CD1c-positive myeloid dendritic cell (primary cell): Measurements from ENCODE around the gene C1QTNF6.

Experiments used
- DNase-seq: peaks from one replicate; pipeline ENCODE4 v3.0.0-alpha.2; 2016; ENCODE audit errors: extremely low spot score

C1QTNF6 gene

DNA sequence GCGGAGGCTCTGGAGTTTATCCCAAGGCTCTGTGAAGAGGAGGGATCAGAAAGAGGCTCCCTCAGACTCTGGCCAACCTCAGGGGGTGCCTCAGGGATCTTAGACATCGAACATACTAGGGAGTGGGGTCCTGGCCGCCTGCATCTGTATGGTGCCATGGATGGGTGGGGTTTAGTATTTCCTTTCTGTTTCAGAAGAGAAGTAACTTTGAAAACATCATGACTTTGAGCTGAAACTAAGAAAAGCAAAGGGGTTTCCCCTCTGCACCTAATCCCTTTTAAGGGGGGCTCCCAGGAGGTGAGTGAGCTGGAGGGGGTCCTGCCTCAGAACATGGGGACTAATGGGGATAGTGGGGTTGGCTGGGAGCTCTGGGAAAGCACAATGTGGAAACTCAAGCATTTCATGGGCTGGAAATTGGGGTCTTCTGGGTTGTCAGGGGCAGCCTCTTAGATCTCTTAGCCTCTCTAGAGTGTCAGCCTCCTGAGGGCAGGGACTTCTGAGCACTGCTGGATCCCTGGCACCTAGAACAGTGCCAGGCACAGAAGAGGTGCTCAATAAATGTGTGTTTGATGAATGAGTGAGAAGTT lies 36.0 kb upstream of the C1QTNF6 start:
- no peak for DNase-seq

DNA sequence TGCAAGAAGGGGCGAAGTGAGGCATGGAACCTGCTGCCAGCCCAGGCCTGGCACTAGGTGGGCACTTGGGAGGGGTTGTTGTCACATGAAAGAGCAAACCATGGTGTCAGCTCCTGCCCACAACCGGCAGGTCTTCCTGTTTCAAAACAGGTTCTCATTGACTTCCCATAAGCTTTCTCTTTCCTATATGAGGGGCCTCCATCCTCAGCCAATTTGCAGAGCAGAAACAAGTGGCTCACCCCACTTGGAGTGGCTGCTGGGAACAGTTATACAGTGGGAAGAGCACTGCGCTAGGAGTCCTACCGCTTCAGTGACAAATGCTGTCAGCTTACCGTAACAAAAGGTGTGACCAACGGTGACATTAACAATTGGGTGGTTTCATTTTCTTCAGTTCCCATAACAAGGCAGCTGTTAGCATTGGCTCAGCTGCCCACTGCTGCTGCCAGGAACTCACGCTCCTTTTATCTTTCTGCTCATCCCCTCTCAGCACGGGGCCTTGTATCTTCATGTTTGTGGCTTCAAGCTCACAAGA lies 34.5 kb upstream of the C1QTNF6 start:
- DNase-seq: peak; percentile 22

DNA sequence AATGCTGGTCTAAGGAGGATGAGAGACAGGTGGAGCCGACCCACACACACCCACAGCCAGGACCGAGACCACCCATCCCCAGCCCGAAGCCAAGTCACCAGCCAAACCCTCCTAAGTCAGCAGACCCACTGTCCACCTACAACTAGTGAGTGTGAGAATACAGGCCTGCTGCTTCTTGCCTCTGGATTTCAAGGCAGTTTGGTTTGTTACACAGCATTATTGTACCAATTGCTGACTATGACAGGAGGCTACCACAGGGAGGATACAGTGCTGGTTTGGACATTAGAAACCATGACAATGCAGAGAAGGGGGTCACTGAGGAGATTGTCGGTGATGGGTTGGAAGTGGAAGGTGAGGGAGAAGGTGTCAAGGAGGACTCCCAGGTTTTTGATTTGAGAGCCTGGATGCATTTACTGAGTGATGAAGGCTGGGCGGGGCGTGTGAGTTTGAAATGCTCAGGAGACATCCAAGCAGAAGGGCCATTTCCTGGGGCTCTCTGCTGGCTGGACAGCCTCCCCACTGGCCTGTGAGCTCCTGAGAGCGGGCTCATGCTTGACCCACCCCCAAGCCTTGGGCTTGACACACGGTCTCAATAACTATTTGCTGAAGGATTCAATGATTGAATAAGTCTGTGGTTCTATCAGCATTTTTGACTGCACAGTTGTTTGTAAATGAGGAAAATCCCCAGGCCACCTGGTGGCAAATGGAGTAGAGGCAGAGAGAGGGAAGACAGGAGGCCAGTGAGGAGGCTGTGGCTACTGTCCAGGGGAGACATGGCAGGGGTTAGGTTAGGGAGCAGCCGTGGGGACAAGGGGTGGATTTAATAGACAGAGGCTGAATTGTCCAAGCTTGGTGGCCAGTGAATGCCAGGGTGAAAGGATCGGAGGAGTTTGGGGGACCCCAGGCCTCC lies 33.6 kb upstream of the C1QTNF6 start:
- DNase-seq: no peak

DNA sequence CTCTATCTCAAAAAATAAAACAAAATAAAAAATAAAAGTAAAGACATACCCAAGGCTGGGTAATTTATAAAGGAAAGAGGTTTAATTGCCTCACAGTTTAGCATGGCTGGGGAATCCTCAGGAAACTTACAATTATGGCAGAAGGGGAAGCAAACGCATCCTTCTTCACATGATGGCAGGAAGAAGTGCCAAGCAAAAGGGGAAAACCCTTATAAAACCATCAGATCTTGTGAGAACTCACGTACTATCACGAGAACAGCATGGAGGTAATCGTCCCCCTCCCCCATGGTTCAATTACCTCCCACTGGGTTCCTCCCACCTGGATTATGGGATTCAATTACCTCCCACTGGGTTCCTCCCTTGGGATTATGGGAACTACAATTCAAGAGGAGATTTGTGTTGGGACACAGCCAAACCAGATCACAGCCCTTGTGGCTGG lies 32.5 kb upstream of the C1QTNF6 start:
- peak; percentile 42 for DNase-seq

DNA sequence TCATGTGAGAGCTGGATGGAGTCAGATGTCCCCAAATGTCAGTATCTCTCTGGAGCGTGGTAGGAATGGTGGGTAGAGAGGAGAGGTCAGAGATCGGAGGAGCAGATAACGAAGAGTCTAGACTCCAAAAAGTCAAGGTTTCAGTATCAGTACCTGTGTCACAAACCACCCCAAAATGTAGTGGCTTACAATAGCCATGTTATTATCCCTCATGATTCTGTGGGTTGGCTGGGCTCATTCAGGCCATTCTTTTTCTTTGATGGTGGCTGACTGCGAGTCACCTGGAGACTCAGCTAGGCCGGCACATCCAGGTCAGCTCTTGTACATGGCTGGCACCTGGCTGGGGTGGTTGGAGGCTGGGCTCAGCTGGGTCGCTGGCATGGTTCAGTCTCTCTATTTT lies 31.5 kb upstream of the C1QTNF6 start:
- no peak for DNase-seq

DNA sequence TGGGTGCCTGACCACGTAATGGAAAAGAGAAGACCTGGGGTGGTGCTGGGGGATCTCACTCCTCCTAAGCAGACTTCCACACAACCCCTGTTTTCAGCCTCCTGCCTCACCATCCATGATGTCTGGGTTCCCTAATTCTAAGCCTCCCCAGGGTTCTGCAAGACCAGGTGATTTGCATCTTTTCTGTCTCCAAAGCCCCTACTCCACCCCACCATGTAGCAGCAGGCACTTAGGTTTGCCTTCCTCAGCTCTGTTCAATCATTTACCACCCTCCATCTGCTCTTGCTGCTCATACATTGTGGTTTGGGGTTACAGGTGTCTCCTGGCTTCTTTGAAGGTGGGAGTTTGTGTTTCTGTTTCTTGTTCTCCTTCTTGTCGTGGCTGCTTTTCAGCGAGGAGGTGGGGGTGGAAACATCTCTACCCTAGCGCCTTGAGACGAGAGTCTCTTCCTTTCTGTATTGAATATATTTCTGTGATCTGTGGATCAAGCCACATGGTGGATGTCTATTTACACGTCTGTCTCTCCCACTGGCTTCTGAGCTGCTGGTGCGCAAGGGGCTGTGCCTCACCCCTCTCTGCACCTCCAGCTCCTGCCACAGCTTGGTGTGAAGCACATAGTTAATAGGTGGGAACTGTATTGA lies 30.8 kb upstream of the C1QTNF6 start:
- peak; percentile 61 for DNase-seq

DNA sequence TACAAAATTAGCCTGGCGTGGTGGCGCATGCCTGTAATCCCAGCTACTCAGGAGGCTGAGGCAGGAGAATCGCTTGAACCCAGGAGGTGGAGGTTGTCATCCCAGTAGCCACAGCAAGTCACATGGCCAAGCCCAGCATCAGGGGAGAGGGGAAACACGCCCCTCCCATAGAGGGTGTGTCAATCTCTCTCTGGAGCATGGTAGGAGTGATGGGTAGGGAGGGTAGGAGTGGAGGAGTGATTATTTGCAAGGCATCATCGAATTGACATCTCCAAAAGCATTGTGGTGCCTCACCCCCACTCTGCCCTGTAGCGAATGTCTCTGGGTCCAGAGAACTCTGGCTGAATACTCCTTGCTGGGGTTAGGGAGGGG lies 30.3 kb upstream of the C1QTNF6 start:
- DNase-seq: no peak

DNA sequence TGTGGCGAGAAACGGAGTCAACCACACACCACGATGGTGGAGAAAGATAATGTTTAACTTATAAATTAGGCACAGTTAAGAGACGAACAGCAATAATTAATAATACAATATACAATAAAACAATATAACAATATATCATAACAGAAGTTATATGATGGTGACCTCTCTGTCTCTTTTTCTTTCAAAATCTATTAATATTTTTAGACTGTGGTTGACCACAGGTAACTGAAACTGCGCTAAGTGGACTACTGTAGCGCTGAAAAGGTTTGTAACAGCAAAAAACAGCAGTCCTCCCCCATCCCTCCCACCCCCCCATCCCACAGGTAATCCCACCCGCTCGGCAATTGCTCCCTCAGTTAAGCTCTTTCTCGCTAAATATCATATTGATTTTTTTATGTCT lies 27.8 kb upstream of the C1QTNF6 start:
- DNase-seq: no peak

DNA sequence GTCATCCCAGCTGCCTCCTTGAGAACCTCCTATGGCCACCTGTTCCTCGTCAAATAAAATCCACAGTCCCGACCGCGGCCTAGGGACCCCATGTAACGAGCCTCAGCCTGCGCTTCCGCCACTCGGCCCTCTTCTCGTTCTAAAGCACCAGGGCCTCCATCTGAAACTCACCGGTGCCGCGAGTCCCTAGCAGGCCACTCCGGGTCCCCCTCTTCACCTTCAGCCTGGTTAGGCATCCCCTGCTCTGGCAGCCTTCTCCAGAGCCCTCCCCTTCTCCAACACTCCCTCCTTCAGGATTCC lies 26.6 kb upstream of the C1QTNF6 start:
- DNase-seq: no peak

DNA sequence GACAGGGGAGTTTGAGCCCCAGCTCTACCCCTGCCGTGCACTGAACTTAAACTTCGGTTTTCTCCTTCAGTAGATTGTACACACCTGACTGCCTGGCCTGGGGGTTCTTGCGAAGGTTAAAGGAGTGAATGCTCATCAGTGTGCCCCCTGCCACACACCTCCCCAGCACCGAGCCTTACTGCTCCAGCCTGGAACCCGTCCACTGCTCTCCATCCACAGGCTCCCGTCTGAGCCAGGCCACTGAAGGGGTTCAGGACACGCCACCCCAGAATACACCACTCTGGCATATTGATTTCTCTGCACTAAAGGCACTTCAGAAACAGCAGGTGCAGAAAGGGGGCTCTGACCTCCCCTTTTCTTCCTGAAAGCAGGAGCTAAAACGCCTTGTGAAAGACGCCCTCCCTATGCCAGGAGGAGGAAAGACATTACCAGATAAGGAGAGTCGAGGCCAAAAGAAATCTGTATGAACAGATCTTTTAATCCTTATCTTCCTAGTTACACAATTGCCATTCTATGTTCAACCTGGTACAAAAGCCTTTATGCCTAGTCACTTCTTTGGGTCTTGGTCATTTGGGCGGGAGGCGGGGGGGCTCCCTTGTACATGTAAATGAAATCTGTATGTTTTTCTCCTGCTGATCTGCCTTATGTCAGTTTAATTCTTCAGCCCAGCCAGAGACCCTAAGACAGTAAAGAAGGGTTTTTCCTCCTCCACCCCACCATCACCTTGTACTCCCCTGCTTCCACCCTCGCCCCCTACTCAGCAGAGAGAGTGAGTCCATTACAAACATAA lies 26.1 kb upstream of the C1QTNF6 start:
- no peak for DNase-seq

DNA sequence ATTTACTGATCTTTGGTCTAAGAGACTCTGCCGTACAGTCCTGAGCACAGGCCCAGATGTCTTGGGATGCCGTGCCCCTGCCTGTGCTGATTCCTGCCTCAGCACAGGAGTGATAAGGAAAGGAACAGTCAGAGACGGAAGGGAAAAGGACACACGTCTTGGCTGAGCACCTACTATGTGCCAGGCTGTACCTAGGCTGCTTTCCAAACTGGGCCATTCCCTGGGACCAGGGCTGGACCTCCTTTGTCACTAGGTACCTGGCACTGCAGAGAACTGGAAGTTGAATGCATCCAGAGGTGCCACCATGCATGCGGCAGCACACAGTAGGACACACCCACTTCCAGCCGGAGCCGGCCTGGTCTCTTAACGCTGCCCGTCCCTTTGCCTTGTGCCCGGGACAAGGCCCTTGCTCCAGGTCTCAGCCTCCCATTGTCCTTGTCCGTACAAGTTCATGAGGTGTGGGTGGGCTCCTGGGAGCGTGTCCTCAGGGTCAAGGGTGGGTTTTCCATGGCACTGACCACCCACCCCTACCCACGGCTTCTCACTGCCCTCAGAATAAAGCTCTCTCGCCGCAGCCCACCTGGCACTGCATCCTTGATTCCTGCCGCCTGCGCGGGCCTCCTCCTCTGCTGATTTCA lies 25.3 kb upstream of the C1QTNF6 start:
- DNase-seq: no peak

DNA sequence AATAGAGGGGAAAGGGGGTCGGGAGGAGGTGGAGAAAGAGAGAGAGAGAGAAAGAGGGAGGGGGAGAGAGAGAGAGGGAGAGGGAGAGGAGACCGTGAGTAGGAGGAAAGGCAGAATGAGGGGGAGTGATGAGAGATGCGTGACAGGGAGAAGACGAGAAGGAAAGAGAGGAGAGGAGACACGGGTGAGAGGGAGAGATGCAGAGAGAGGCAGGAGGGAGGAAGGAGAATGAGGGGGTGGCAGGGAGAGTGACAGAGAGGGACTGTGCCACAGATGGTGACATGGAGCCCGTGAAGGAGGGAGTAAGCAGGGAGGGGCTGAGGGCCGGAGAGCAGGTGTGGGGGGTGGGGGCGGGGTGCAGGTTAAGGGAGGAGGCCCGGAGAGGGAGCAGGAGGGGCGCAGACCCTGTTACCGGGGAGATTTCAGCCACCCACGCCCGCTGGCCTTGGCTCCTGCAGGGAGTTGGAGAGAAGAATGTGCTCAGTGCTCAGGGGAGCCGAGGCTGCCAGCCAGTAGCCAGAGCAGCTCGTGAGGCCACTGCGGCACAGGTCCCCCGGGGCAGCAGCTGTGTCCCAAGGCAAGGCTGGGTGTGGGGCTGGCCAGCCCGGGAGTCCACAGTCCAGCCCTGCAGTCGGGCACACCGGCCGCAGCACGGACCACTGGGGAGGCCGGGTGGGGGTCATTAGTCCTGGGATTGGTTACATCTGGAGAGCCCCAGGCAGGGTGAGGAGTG lies 24.3 kb upstream of the C1QTNF6 start, which contains the start of gene SSTR3:
SSTR3 (minus strand) TSS at position 304 of the 733 bp plus-strand sequence. CDS start 4,674 bp downstream, outside the sequence.
- no peak for DNase-seq

DNA sequence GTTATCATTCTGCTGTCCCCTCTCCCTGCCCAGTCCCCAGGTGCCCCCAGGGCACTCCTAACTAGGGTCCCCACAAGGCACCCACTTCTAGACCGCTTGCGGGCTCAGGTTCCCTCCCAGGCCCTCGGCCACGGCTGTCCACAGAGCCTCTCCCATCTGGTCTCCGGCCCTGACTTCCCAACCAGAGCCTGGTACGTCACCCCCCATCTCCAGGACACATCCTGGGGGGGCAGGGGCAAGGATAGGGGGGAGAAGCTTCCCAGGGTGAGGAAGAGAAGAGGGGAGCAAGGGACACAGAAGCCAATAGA lies 23.8 kb upstream of the C1QTNF6 start:
- DNase-seq: no peak

DNA sequence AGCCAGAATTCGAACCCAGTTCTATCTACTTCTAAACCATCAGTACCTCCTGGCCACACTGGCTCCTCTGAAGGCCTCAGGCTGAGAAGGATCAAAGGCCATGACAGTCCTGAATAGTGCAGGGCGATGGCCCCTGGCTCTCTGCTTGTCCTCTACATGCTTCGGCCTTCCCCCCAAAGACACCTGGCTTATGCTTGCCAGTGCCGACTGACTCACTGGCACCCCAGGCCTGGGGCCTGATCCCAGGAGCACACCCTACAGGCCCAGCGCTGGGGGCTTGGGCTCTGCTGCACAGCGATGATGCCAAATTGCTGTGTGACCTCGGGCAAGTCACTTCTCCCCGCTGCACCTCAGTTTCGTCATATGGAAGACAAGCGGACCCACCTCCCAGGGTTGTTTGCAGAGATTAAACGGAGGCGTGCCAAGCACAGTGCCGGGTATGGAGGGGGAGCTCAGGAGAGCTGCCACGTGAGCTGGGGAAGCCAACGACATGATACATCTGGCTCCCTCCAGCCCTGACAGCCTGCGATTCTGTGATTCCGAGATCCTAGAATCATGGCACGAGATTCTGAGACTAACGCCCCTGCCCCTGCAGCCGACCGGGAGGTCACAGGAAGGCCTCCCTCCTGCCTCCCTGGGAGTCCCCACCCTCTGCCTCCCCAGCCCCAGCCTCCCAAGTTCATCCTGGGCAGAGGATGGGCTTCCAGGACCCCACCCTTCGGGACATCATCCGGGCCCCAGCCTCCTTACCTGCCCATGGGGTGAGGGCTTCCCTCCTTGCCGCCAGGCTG lies 23.2 kb upstream of the C1QTNF6 start:
- DNase-seq: no peak

DNA sequence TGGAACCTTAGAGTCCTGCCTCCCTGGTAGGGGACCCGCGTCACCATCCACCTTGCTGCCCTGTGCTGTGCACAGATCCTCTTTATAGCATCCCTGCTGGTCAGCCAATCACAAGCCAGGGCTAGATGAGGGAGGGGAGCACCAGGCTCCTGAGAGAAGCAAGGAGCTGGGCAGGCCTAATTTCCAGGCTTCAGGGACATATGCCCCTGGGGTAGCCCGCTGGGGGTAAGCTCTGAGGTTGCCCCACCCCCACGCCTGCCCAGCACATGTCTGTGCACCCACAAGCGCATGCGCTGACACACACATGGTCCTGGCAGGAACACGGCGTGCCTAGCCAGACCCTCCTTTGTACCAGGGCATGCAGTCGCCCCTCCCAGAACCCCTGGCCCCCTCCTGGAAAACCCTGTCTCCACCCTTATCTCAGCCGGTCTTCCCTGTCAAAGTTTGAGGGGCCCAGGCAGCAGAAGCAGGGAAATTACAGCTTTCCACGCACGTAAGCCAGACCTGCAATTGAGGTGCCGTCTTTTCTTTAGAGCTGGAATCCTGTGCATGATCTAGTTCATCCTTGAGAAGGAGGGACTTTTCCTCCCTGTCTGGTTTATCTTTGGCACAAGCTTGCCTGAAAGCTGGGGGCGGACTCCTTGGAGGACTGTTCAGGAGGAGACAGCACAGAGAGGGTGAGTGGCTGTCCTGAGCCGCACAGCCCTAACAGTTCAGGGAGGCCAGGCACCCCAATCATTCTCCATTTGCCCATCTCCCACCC lies 22.2 kb upstream of the C1QTNF6 start:
- DNase-seq: no peak

DNA sequence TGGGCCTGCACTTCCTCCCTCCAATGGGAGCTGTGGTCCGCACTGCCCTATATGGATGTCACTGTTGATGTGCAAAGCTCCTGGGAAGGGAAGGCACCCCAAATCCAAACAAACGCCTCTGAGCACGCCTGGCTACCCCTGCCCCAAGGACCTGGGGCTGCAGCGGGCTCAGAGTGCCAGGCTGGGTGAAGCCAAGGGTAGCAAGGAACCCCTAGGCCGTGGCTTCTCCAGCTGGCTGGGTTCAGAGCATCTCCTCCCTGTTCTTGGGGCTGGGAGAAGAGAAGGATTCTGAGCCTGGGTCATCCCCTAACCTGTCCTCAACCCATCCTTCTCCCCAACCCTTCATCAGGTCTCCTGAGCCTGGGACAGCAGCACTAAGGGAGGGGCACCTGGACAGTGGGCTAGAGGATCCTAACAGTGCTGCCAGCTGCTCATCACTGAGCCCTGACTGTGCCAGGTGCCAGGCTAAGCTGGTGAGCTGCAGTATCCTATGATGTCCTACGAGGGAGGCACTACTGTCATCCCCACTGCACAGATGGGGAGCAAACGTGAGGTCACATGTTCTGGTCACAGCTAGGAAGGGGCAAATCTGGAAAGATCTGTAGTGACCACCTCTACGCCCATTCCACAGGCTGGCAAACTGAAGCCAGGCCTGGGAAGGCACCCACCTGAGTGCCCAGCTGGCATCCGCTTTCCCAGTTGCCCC lies 21.2 kb upstream of the C1QTNF6 start:
- no peak for DNase-seq

DNA sequence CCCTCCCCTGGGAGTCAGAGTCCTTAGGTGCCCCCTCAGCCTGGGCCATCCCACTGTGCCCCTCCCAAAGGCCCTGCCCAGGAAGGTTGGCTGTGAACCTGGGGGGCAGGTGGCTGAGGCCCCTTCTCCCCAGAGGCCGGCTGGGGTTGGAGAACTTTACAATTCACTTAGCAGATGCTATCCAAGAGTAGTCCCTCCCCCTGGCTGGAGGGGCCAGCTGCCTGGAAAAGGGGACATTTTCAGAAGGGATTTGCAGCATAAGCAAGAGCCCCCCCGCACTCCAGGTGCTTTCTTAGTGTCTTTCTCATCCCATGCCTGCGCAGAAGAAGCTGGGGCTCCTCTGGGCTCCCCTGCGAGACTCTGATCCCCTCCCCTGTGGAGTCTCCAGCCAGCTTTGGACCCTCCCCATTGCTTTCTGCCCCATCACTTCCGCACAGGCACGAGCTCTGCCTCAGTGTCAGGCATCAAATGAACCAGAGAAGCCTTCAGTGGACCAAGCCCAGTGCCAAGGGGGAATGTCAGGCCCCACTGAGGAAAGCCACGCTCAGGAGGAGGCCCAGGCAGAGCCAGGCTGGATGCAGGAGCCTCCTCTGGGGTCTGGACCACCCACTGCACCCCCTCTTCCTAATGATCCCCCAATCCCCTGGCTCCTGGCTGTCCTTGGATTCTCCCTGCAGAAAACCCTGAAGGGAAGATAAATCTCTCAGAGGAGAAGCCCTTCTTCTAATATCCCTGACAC lies 20.5 kb upstream of the C1QTNF6 start:
- no peak for DNase-seq

DNA sequence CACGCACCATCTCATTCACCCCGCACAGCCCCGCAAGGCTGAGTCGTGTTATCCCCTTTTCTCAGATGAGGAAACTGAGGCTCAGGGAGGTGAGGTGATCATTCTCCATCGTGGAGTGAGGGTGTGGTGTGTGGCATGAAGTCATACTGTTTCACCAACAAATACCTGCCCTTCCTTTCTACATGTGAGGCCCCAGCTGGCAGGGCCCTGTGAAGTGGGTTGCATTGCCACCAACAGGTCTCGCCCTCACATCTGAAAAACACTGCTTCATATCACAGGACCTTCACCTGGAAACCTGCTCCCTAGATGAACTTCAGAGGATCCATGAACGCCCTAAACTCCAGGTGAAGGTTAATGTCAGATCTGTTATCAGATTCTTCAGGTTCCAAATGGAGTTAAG lies 19.9 kb upstream of the C1QTNF6 start:
- DNase-seq: no peak
